Stimulated activated CD4-positive, alpha-beta T cell treated with anti-CD3 and anti-CD28 coated beads, TNF-alpha, amount 100 ng/mL, for 24 hours (primary cell): ENCODE data around the gene TNFRSF25.

Experiments
- DNase-seq, 3 experiments: peaks; one replicate each; pipeline ENCODE4 v3.0.0-alpha.2; 2020; ENCODE audit warnings: low read depth in 3 of 3

Gene TNFRSF25

GRCh38 chr1:6418668-6419396 is 47.1 kb downstream of the TNFRSF25 start:
- no peak for DNase-seq

GRCh38 chr1:6417961-6418667 is 47.9 kb downstream of the TNFRSF25 start:
- no peak for DNase-seq

- DNase-seq, result no peak
These were observed 49.1 kb downstream of the TNFRSF25 start for GRCh38 chr1:6416906-6417305.

GRCh38 chr1:6416295-6416656 is 49.7 kb downstream of the TNFRSF25 start:
- DNase-seq, result no peak

- no peak for DNase-seq
These were observed 50.9 kb downstream of the TNFRSF25 start for GRCh38 chr1:6414881-6415626.

GRCh38 chr1:6414443-6414844 is 51.5 kb downstream of the TNFRSF25 start:
- DNase-seq, result peak; percentile 11 to 41 (median 27)

- DNase-seq, result no peak
These were observed 53.1 kb downstream of the TNFRSF25 start for GRCh38 chr1:6412896-6413295.
